Measurements from ENCODE around the gene CPT1A.

- TF ChIP-seq CTCF (conservative IDR thresholded peaks at IDR 0.05), result no peak
- TF ChIP-seq EZH2 (IDR thresholded peaks at IDR 0.05; ENCODE audit: low read depth), result no peak
Observed at GRCh38 chr11:68889948-68890446, 48.3 kb upstream of the CPT1A start.

Measured in PC-9 (cell line).